HepG2 (cell line): Measurements from ENCODE around the gene ATL2. TPM values are rescaled to one million over a fixed set of nuclear protein-coding genes. Genes with fewer than 3 reads are reported as not detected.

Source experiments
- ATAC-seq: fragments of 200-7000 bp; cut with Tn5 transposase; 3 replicates; pipeline ENCODE4 v1.9.1; 2020; ENCODE audit warnings: mild to moderate bottlenecking, moderate library complexity
- BruUV-seq: library from RNA; stranded (reverse); fragments of 400-500 nt; replicated peaks from 2 replicates; lab custom pipeline; 2021; lab: Mats Ljungman, UMichigan
- CTCF ChIA-PET: fragments of 300-600 bp; formaldehyde crosslinking; extraction: SDS; loops from one replicate; lab custom pipeline; 2021; ENCODE audit warnings: low total read pairs, inconsistent platforms, low intra/inter-chr PET ratio; lab: Yijun Ruan, JAX
- POLR2A ChIA-PET: fragments of 350-600 bp; sonication (Branson Sonifier 250); formaldehyde crosslinking; loops from one replicate; lab custom pipeline; 2020; ENCODE audit warnings: antibody characterized with exemption, inconsistent platforms; lab: Yijun Ruan, JAX
- DNase-seq: peaks from one replicate; pipeline ENCODE4 v3.0.0-alpha.2; 2015; ENCODE audit warnings: low spot score
- FAIRE-seq: peaks from 3 replicates; lab custom pipeline; 2011; peaks lifted over from hg19 to GRCh38; lab: Jason Lieb, UNC
- H2AFZ ChIP-seq: one replicate; pipeline ENCODE4 v1.6.1; 2011; ENCODE audit warnings: low read length, inconsistent platforms
- H3K27ac ChIP-seq: fragments of 300-600 bp; 3 replicates; pipeline ENCODE4 v1.8.0; 2011; ENCODE audit warnings: mixed run types, mild to moderate bottlenecking, mixed read lengths, low read length, inconsistent platforms; ENCODE audit not compliant: insufficient read depth; ENCODE audit errors: extremely low read length
- H3K27me3 ChIP-seq, 2 experiments: fragments of 200-600 bp in 1 of 2; 2 replicates in 1 of 2; 3 replicates in 1 of 2; pipeline versions ENCODE4 v1.6.0 to v1.8.0; 2011; ENCODE audit warnings: low read length in 2 of 2, mild to moderate bottlenecking in 2 of 2, moderate library complexity in 2 of 2, inconsistent platforms in 1 of 2; ENCODE audit not compliant: insufficient read depth in 2 of 2, control insufficient read depth in 1 of 2
- H3K36me3 ChIP-seq, 2 experiments: fragments of 200-600 bp in 1 of 2; replicated peaks in 1 of 2; 2 replicates in 1 of 2; 3 replicates in 1 of 2; pipeline versions ENCODE4 v1.5.1 to v1.8.0; 2011; ENCODE audit warnings: low read length in 2 of 2, inconsistent platforms in 1 of 2; ENCODE audit not compliant: insufficient read depth in 2 of 2, control insufficient read depth in 1 of 2
- H3K4me1 ChIP-seq: 2 replicates; pipeline ENCODE4 v1.5.1; 2012; ENCODE audit warnings: low read length, inconsistent platforms; ENCODE audit not compliant: insufficient read depth
- H3K4me2 ChIP-seq: 2 replicates; pipeline ENCODE4 v1.6.0; 2011; ENCODE audit warnings: low read depth, low read length, inconsistent platforms
- H3K4me3 ChIP-seq, 3 experiments: fragments of 200-600 bp in 1 of 3; sonication (generic), shearing (Covaris generic) in 1 of 3; replicated peaks in 1 of 3; 2 replicates each; pipeline ENCODE4 v1.5.1; 2011 to 2016; ENCODE audit warnings: low read length in 3 of 3, inconsistent platforms in 2 of 3, low read depth in 2 of 3, mild to moderate bottlenecking in 2 of 3, control low read depth in 1 of 3, mixed read lengths in 1 of 3; ENCODE audit not compliant: insufficient read depth in 1 of 3
- H3K79me2 ChIP-seq: one replicate; pipeline ENCODE4 v1.6.1; 2011; ENCODE audit warnings: low read length, inconsistent platforms; ENCODE audit not compliant: insufficient read depth
- H3K9ac ChIP-seq: 2 replicates; pipeline ENCODE4 v1.6.0; 2011; ENCODE audit warnings: mild to moderate bottlenecking, low read depth, low read length, inconsistent platforms; ENCODE audit not compliant: insufficient read depth
- H3K9me3 ChIP-seq: 2 replicates; pipeline ENCODE4 v1.5.1; 2012; ENCODE audit warnings: mild to moderate bottlenecking, low read length
- H4K20me1 ChIP-seq: 2 replicates; pipeline ENCODE4 v1.6.0; 2011; ENCODE audit warnings: inconsistent platforms, mild to moderate bottlenecking, low read length, moderate library complexity; ENCODE audit not compliant: insufficient read depth
- ASH2L ChIP-seq: fragments of 300-600, 200-600 bp; sonication (generic); IDR thresholded peaks from 2 replicates; pipeline ENCODE4 v1.7.0; 2017; ENCODE audit warnings: low read depth, mild to moderate bottlenecking, moderate library complexity, mixed read lengths, low read length; ENCODE audit not compliant: insufficient read length
- ATRX ChIP-seq: sonication (generic); formaldehyde crosslinking; IDR thresholded peaks from 2 replicates; pipeline ENCODE4 v1.4.0; 2020; ENCODE audit warnings: missing genetic modification reagents, borderline replicate concordance
- BRD4 ChIP-seq: sonication (generic); formaldehyde crosslinking; IDR thresholded peaks from 2 replicates; pipeline ENCODE4 v1.4.0; 2020; ENCODE audit warnings: missing genetic modification reagents
- DPF2 ChIP-seq: sonication (generic); formaldehyde crosslinking; IDR thresholded peaks from 2 replicates; pipeline ENCODE4 v1.4.0; 2020; ENCODE audit warnings: mild to moderate bottlenecking, low read depth, missing genetic modification reagents, borderline replicate concordance
- FIP1L1 ChIP-seq: fragments of 200-400 bp; formaldehyde crosslinking; IDR thresholded peaks from 2 replicates; pipeline ENCODE4 v1.6.1; 2018; ENCODE audit warnings: low read depth, mild to moderate bottlenecking, low read length, moderate library complexity, borderline replicate concordance; ENCODE audit not compliant: insufficient read depth
- FOXO1 ChIP-seq: sonication (generic); formaldehyde crosslinking; IDR thresholded peaks from 2 replicates; pipeline ENCODE4 v1.4.0; 2020; ENCODE audit warnings: missing genetic modification reagents
- HOXA9 ChIP-seq: sonication (generic); formaldehyde crosslinking; IDR thresholded peaks from 2 replicates; pipeline ENCODE4 v1.8.1; 2022; ENCODE audit warnings: missing genetic modification reagents, mild to moderate bottlenecking, moderate library complexity, borderline replicate concordance
- HOXD1 ChIP-seq: sonication (generic); formaldehyde crosslinking; IDR thresholded peaks from 2 replicates; pipeline ENCODE4 v1.5.0; 2020; ENCODE audit warnings: missing genetic modification reagents
- MBNL3 ChIP-seq: fragments of 250-450 bp; sonication (Bioruptor Pico); conservative IDR thresholded peaks from 2 replicates; pipeline ENCODE4 v1.8.0; 2022; ENCODE audit warnings: mild to moderate bottlenecking, inconsistent platforms
- MYC ChIP-seq: sonication (generic); formaldehyde crosslinking; IDR thresholded peaks from 2 replicates; pipeline ENCODE4 v1.9.0; 2021; ENCODE audit warnings: missing genetic modification reagents, borderline replicate concordance
- NCOR1 ChIP-seq: fragments of 200-600 bp; sonication (generic); IDR thresholded peaks from 2 replicates; pipeline ENCODE4 v1.7.0; 2017; ENCODE audit warnings: antibody characterized with exemption, low read length, borderline replicate concordance
- NR2F1 ChIP-seq, 2 experiments: fragments of 450-650 bp in 1 of 2; formaldehyde crosslinking in 1 of 2; IDR thresholded peaks; 2 replicates each; pipeline versions ENCODE4 v1.5.0 to v1.6.1; 2016 to 2020; ENCODE audit warnings: mild to moderate bottlenecking in 1 of 2, missing compliant biosample characterization in 1 of 2, missing genetic modification reagents in 1 of 2, moderate library complexity in 1 of 2
- RBM39 ChIP-seq: fragments of 200-400 bp; formaldehyde crosslinking; IDR thresholded peaks from one replicate; pipeline ENCODE4 v1.6.1; 2018; ENCODE audit warnings: antibody characterized with exemption, mild to moderate bottlenecking, low read depth, low read length; ENCODE audit not compliant: poor library complexity, severe bottlenecking
- SALL1 ChIP-seq: sonication (generic); formaldehyde crosslinking; IDR thresholded peaks from 2 replicates; pipeline ENCODE4 v1.8.0; 2022; ENCODE audit warnings: mild to moderate bottlenecking, missing genetic modification reagents
- ZFP41 ChIP-seq: sonication (generic); formaldehyde crosslinking; IDR thresholded peaks from 2 replicates; pipeline ENCODE4 v1.4.0; 2020; ENCODE audit warnings: mild to moderate bottlenecking, missing genetic modification reagents, borderline replicate concordance
- ZNF136 ChIP-seq: sonication (generic); formaldehyde crosslinking; IDR thresholded peaks from 2 replicates; pipeline ENCODE4 v1.8.1; 2022; ENCODE audit warnings: low read depth, mild to moderate bottlenecking, moderate library complexity, missing genetic modification reagents
- ZNF564 ChIP-seq: sonication (generic); formaldehyde crosslinking; IDR thresholded peaks from 2 replicates; pipeline ENCODE4 v1.8.1; 2023; ENCODE audit warnings: mild to moderate bottlenecking, missing genetic modification reagents
- WGBS: methylation state at CpG from one replicate; pipeline ENCODE4 v1.1.6; 2017; ENCODE audit warnings: low lambda C conversion rate; 5-methylcytosine and 5-hydroxymethylcytosine counted together
- in situ Hi-C: cut with HindIII; loops from 2 replicates; pipeline ENCODE4 v1.10.0; 2017; ENCODE audit warnings: low pct_unique_long_range_greater_than_20kb; ENCODE audit not compliant: extremely low pct_ligation_motif_present
- intact Hi-C: fragments of 100-400 bp; cut with micrococcal nuclease; formaldehyde crosslinking; loops from one replicate; pipeline ENCODE4 v1.10.0; 2022; ENCODE audit not compliant: unreplicated experiment
- polyA plus RNA-seq, 8 experiments: library from polyadenylated mRNA; depleted of rRNA in 3 of 8; stranded (reverse) in 7 of 8; unstranded in 1 of 8; fragments of >200 nt; fragmentation: Illumina TruSeq in 4 of 8; extraction: Trizol in 4 of 8; gene quantifications; 2 replicates each; pipeline versions ENCODE4 v1.2.1 to v1.2.3, GENCODE V29; 2011 to 2016; ENCODE audit warnings: low read depth in 4 of 8, missing spikeins in 1 of 8, mixed read lengths in 1 of 8; ENCODE audit not compliant: insufficient read depth in 1 of 8
- total RNA-seq, 5 experiments: library from RNA; depleted of rRNA; stranded (reverse); fragments of >200 nt; fragmentation: Illumina TruSeq; extraction: Trizol; gene quantifications; 2 replicates each; pipeline ENCODE4 v1.2.3, GENCODE V29; 2016; ENCODE audit warnings: low read depth in 1 of 5
- TF ChIP-seq, protein P1 (sequence below): sonication (generic); formaldehyde crosslinking; IDR thresholded peaks from 2 replicates; pipeline ENCODE4 v1.4.0; 2020; ENCODE audit warnings: missing genetic modification reagents
- TF ChIP-seq, protein P2 (sequence below): sonication (generic); formaldehyde crosslinking; IDR thresholded peaks from 2 replicates; pipeline ENCODE4 v1.8.0; 2022; ENCODE audit warnings: missing genetic modification reagents, mild to moderate bottlenecking, moderate library complexity, borderline replicate concordance
- TF ChIP-seq, protein P3 (sequence below): sonication (generic); formaldehyde crosslinking; IDR thresholded peaks from 2 replicates; pipeline ENCODE4 v1.4.0; 2020; ENCODE audit warnings: missing genetic modification reagents

Gene ATL2
- total and polyA plus RNA-seq, 2 of the 13 experiments (the other 11 are each of a cell fraction or from before 2014, with no cell fraction given): 56.5 to 119 TPM

DNA sequence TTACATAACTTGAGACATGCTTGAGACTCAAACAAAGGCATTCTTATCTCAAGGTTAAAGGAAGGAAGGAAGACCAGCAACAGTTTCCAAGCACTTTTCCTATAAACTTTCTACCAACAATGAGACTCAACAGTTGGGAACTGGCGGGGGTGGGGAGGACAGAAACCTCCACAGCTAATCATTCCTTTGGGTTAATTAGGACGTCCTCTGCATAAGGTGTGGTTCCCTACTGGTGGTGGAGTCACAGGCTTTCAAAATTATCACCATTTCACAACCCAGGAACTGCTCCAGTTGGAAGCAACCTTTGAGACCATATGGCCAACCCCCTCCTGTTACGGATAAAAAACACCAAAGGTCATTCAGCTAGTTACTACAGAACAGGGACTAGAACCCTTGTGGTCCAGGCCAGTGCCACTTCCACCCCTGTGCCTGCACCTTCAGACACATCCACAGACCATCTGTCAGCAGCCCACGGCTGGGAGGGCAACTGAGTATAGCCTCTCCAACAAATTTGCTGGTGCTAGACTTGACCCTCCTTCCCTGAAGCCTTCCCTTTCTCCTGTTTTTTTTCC is 30.1 kb upstream of the ATL2 start:
- Histone ChIP-seq H3K9ac (peak overlapping the region; percentile 62), H3K79me2 (no peaks in the 10 kb centered on the region), H3K4me2 (peak overlapping the region; percentile 92), H3K36me3 (no peaks in the 10 kb centered on the region), H4K20me1 (no peaks in the 10 kb centered on the region), H3K4me1 (peaks cover 55% of the 10 kb centered on the region), H3K27ac (peak overlapping the region; percentile 86), H3K4me3 (peak overlapping the region; percentile 49 to 56 (median 51)), H3K9me3 (peaks cover 15% of the 10 kb centered on the region), H2AFZ (peak overlapping the region; percentile 0), H3K27me3 (no peaks in the 10 kb centered on the region)
- ChIA-PET CTCF (no interaction called here), POLR2A (interaction anchor here (0.7 to 2.9 kb wide), 9 partner anchors 12 to 101 kb away, joined by 3 to 28 read pairs (median 5); partner anchors contain the start of gene ATL2)
- peak; percentile 84 for ATAC-seq
- 5% methylated on average over 4 of the region's 4 CpGs for WGBS
- intact Hi-C loops (loop anchor here (2.0 kb wide), 1 partner anchor 26 kb away; no protein-coding TSS in a partner anchor), in situ Hi-C loops (no loop called here)
- DNase-seq: peak; percentile 86
- FAIRE-seq: peak; percentile 71
- no TSS peak for BruUV-seq
- TF ChIP-seq FIP1L1 (no peak), ASH2L (peak; percentile 85), FOXO1 (CRISPR knock-in tag) (peak; percentile 89), DPF2 (CRISPR knock-in tag) (peak; percentile 88; the same call in 1 of the 2 replicates), NCOR1 (peak; percentile 89), ZNF564 (CRISPR knock-in tag) (0 out of 2 replicates have a peak, but pooled peaks have one; percentile 21), ZNF136 (CRISPR knock-in tag) (0 out of 2 replicates have a peak, but pooled peaks have one; percentile 51), SALL1 (CRISPR knock-in tag) (peak; percentile 84), RBM39 (no peak), ZFP41 (no peak), BRD4 (CRISPR knock-in tag) (peak; percentile 63; the same call in 1 of the 2 replicates), NR2F1 (CRISPR knock-in tag; IDR thresholded peaks at IDR 0.05) (peak; percentile 17 to 62; a peak in 2 of 4 replicates), ATRX (CRISPR knock-in tag) (no peak), MYC (CRISPR knock-in tag) (peak; percentile 57; the same call in 1 of the 2 replicates), HOXA9 (CRISPR knock-in tag) (no peak), HOXD1 (CRISPR knock-in tag) (0 out of 2 replicates have a peak, but pooled peaks have one; percentile 72), MBNL3 (no peak)
- TF ChIP-seq, protein P1, sequence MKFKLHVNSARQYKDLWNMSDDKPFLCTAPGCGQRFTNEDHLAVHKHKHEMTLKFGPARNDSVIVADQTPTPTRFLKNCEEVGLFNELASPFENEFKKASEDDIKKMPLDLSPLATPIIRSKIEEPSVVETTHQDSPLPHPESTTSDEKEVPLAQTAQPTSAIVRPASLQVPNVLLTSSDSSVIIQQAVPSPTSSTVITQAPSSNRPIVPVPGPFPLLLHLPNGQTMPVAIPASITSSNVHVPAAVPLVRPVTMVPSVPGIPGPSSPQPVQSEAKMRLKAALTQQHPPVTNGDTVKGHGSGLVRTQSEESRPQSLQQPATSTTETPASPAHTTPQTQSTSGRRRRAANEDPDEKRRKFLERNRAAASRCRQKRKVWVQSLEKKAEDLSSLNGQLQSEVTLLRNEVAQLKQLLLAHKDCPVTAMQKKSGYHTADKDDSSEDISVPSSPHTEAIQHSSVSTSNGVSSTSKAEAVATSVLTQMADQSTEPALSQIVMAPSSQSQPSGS (CRISPR knock-in tag): peak; percentile 55; the same call in 1 of the 2 replicates
- TF ChIP-seq, protein P2, sequence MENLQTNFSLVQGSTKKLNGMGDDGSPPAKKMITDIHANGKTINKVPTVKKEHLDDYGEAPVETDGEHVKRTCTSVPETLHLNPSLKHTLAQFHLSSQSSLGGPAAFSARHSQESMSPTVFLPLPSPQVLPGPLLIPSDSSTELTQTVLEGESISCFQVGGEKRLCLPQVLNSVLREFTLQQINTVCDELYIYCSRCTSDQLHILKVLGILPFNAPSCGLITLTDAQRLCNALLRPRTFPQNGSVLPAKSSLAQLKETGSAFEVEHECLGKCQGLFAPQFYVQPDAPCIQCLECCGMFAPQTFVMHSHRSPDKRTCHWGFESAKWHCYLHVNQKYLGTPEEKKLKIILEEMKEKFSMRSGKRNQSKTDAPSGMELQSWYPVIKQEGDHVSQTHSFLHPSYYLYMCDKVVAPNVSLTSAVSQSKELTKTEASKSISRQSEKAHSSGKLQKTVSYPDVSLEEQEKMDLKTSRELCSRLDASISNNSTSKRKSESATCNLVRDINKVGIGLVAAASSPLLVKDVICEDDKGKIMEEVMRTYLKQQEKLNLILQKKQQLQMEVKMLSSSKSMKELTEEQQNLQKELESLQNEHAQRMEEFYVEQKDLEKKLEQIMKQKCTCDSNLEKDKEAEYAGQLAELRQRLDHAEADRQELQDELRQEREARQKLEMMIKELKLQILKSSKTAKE (CRISPR knock-in tag): no peak
- TF ChIP-seq, protein P3, sequence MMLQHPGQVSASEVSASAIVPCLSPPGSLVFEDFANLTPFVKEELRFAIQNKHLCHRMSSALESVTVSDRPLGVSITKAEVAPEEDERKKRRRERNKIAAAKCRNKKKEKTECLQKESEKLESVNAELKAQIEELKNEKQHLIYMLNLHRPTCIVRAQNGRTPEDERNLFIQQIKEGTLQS (CRISPR knock-in tag): no peak
